IMR-90 (cell line): ENCODE data around the gene PTPRN2. TPM values are rescaled to one million over a fixed set of nuclear protein-coding genes. Genes with fewer than 3 reads are reported as not detected.

Experiments used
- ATAC-seq: fragments of 200-7000 bp; cut with Tn5 transposase; 2 replicates; pipeline ENCODE4 v1.9.1; 2020; ENCODE audit warnings: low read depth, mild to moderate bottlenecking, moderate library complexity
- BruUV-seq: library from RNA; stranded (reverse); fragments of 400-500 nt; replicated peaks from 2 replicates; lab custom pipeline; 2021; lab: Mats Ljungman, UMichigan
- CTCF ChIA-PET: fragments of 300-600 bp; formaldehyde crosslinking; extraction: SDS; loops from one replicate; lab custom pipeline; 2021; ENCODE audit warnings: antibody characterized with exemption; lab: Yijun Ruan, JAX
- POLR2A ChIA-PET: fragments of 300-600 bp; sonication (Branson Sonifier 250); formaldehyde crosslinking; loops from one replicate; lab custom pipeline; 2022; ENCODE audit warnings: antibody characterized with exemption; ENCODE audit not compliant: unreplicated experiment; lab: Charles Lee
- DNase-seq: peaks from one replicate; pipeline ENCODE4 v3.0.0; 2013
- H2AFZ ChIP-seq: replicated peaks from 2 replicates; pipeline ENCODE3; 2013; ENCODE audit warnings: low read length, mild to moderate bottlenecking; ENCODE audit not compliant: poor library complexity
- H2AK5ac ChIP-seq: 2 replicates; pipeline ENCODE4 v1.6.1; 2013; ENCODE audit warnings: low read depth, low read length, inconsistent platforms
- H2AK9ac ChIP-seq: replicated peaks from 2 replicates; pipeline ENCODE3; 2013; ENCODE audit warnings: mild to moderate bottlenecking, low read depth, low read length, moderate library complexity; ENCODE audit not compliant: poor library complexity
- H2BK120ac ChIP-seq: 2 replicates; pipeline ENCODE4 v1.6.1; 2013; ENCODE audit warnings: low read depth, low read length, inconsistent platforms
- H2BK15ac ChIP-seq: 3 replicates; pipeline ENCODE4 v1.6.1; 2013; ENCODE audit warnings: low read depth, low read length, inconsistent platforms
- H2BK20ac ChIP-seq: 2 replicates; pipeline ENCODE4 v1.6.1; 2013; ENCODE audit warnings: low read depth, mild to moderate bottlenecking, inconsistent platforms, low read length, moderate library complexity
- H2BK5ac ChIP-seq: 2 replicates; pipeline ENCODE4 v1.6.1; 2013; ENCODE audit warnings: mild to moderate bottlenecking, low read depth, low read length, inconsistent platforms; ENCODE audit not compliant: poor library complexity, severe bottlenecking
- H3K14ac ChIP-seq: replicated peaks from 2 replicates; pipeline ENCODE4 v1.6.1; 2013; ENCODE audit warnings: low read depth, low read length, inconsistent platforms
- H3K18ac ChIP-seq: 2 replicates; pipeline ENCODE4 v1.6.1; 2013; ENCODE audit warnings: low read depth, low read length, control low read depth
- H3K23ac ChIP-seq: 2 replicates; pipeline ENCODE4 v1.6.1; 2013; ENCODE audit warnings: low read depth, low read length, inconsistent platforms
- H3K27ac ChIP-seq: 2 replicates; pipeline ENCODE4 v1.5.1; 2013; ENCODE audit warnings: mild to moderate bottlenecking, control low read depth, low read length; ENCODE audit not compliant: insufficient read depth
- H3K27me3 ChIP-seq: 2 replicates; pipeline ENCODE4 v1.6.1; 2013; ENCODE audit warnings: low read length; ENCODE audit not compliant: control insufficient read depth, insufficient read depth
- H3K36me3 ChIP-seq: 2 replicates; pipeline ENCODE4 v1.6.1; 2013; ENCODE audit warnings: low read length, mixed read lengths; ENCODE audit not compliant: control insufficient read depth, insufficient read depth
- H3K4ac ChIP-seq: 2 replicates; pipeline ENCODE4 v1.6.1; 2013; ENCODE audit warnings: low read depth, low read length, inconsistent platforms
- H3K4me1 ChIP-seq: 2 replicates; pipeline ENCODE4 v1.6.1; 2013; ENCODE audit warnings: low read length, mixed read lengths; ENCODE audit not compliant: control insufficient read depth, insufficient read depth
- H3K4me2 ChIP-seq: 2 replicates; pipeline ENCODE4 v1.6.1; 2013; ENCODE audit warnings: low read depth, mild to moderate bottlenecking, control low read depth, low read length, moderate library complexity
- H3K4me3 ChIP-seq: 2 replicates; pipeline ENCODE4 v1.5.1; 2013; ENCODE audit warnings: low read depth, mild to moderate bottlenecking, control low read depth, low read length, moderate library complexity; ENCODE audit not compliant: insufficient read depth
- H3K56ac ChIP-seq: 2 replicates; pipeline ENCODE4 v1.6.1; 2013; ENCODE audit warnings: low read length, inconsistent platforms; ENCODE audit not compliant: insufficient read depth; ENCODE audit errors: extremely low read depth
- H3K79me1 ChIP-seq, 2 experiments: 2 replicates each; pipeline ENCODE4 v1.6.1; 2013; ENCODE audit warnings: low read length in 2 of 2, inconsistent platforms in 1 of 2, low read depth in 1 of 2
- H3K9ac ChIP-seq: 2 replicates; pipeline ENCODE4 v1.6.1; 2013; ENCODE audit warnings: low read depth, low read length, control low read depth
- H3K9me1 ChIP-seq: 2 replicates; pipeline ENCODE4 v1.6.1; 2013; ENCODE audit warnings: low read length, inconsistent platforms; ENCODE audit not compliant: insufficient read depth
- H3K9me3 ChIP-seq: 2 replicates; pipeline ENCODE4 v1.6.1; 2013; ENCODE audit warnings: low read length; ENCODE audit not compliant: control insufficient read depth, insufficient read depth
- H4K20me1 ChIP-seq: 2 replicates; pipeline ENCODE4 v1.6.1; 2013; ENCODE audit warnings: low read length, inconsistent platforms; ENCODE audit not compliant: insufficient read depth
- H4K5ac ChIP-seq: 2 replicates; pipeline ENCODE4 v1.6.1; 2013; ENCODE audit warnings: mild to moderate bottlenecking, low read depth, low read length, control low read depth
- H4K8ac ChIP-seq, 2 experiments: 2 replicates each; pipeline ENCODE4 v1.6.1; 2013; ENCODE audit warnings: low read depth in 2 of 2, low read length in 2 of 2, control low read depth in 1 of 2, inconsistent platforms in 1 of 2
- H4K91ac ChIP-seq: 2 replicates; pipeline ENCODE4 v1.6.1; 2013; ENCODE audit warnings: low read depth, low read length, inconsistent platforms; ENCODE audit not compliant: insufficient read depth
- BHLHE40 ChIP-seq: fragments of 150-350 bp; IDR thresholded peaks from 2 replicates; pipeline ENCODE4 v1.6.1; 2016; ENCODE audit warnings: mild to moderate bottlenecking, low read depth, low read length
- ELK1 ChIP-seq: fragments of 150-350 bp; IDR thresholded peaks from 2 replicates; pipeline ENCODE4 v1.6.1; 2016; ENCODE audit warnings: low read depth, mild to moderate bottlenecking, low read length, moderate library complexity, borderline replicate concordance
- MAZ ChIP-seq: IDR thresholded peaks from 2 replicates; pipeline ENCODE4 v1.6.1; 2012; ENCODE audit warnings: low read depth, mild to moderate bottlenecking, low read length, improper control_type of control experiment, moderate library complexity, borderline replicate concordance
- NFE2L2 ChIP-seq: fragments of 150-350 bp; IDR thresholded peaks from 2 replicates; pipeline ENCODE4 v1.6.1; 2016; ENCODE audit warnings: low read depth, mild to moderate bottlenecking, low read length
- POLR2A ChIP-seq: IDR thresholded peaks from 2 replicates; pipeline ENCODE4 v1.6.1; 2012; ENCODE audit warnings: mild to moderate bottlenecking, low read depth, low read length
- RAD21 ChIP-seq: IDR thresholded peaks from 2 replicates; pipeline ENCODE4 v1.6.1; 2012; ENCODE audit warnings: low read length, improper control_type of control experiment
- RCOR1 ChIP-seq: IDR thresholded peaks from 2 replicates; pipeline ENCODE4 v1.6.1; 2012; ENCODE audit warnings: mild to moderate bottlenecking, low read length, improper control_type of control experiment; ENCODE audit not compliant: insufficient replicate concordance
- RFX5 ChIP-seq: IDR thresholded peaks from 2 replicates; pipeline ENCODE4 v1.8.0; 2012; ENCODE audit warnings: low read depth, mild to moderate bottlenecking, low read length, moderate library complexity
- USF2 ChIP-seq: fragments of 150-350 bp; IDR thresholded peaks from 2 replicates; pipeline ENCODE4 v1.6.1; 2017; ENCODE audit warnings: mild to moderate bottlenecking, antibody characterized with exemption, low read length, low read depth
- WGBS, 2 experiments: methylation state at CpG; one replicate each; pipeline versions ENCODE4 v1.1.5 to v1.1.7; 2013; ENCODE audit warnings: missing lambda C conversion rate in 2 of 2; ENCODE audit not compliant: insufficient read length in 1 of 2; ENCODE audit errors: extremely low coverage in 2 of 2; 5-methylcytosine and 5-hydroxymethylcytosine counted together
- dilution Hi-C: fragments of 300-500 bp; cut with HindIII; formaldehyde crosslinking; loops from one replicate; pipeline ENCODE4 v1.14.3; 2018; ENCODE audit warnings: low sequenced_read_pairs; ENCODE audit not compliant: unreplicated experiment
- in situ Hi-C: fragments of 300-500 bp; cut with MboI; formaldehyde crosslinking; loops from 3 replicates; pipeline ENCODE4 v1.14.3; 2019; ENCODE audit warnings: low sequenced_read_pairs, inconsistent platforms, mixed read lengths
- intact Hi-C: fragments of 100-400 bp; cut with micrococcal nuclease; formaldehyde crosslinking; loops from 2 replicates; pipeline ENCODE4 v1.10.0; 2022
- polyA plus RNA-seq, 3 experiments: library from polyadenylated mRNA; depleted of rRNA; stranded (reverse); fragments of >200 nt; gene quantifications; 2 replicates each; pipeline ENCODE4 v1.2.3, GENCODE V29; 2012; ENCODE audit warnings: low replicate concordance in 1 of 3
- total RNA-seq: library from RNA; depleted of rRNA; stranded (reverse); fragments of >200 nt; gene quantifications from 2 replicates; pipeline ENCODE4 v1.2.3, GENCODE V29; 2012

PTPRN2 gene
- total and polyA plus RNA-seq, 2 of the 4 experiments (the other 2 are of a cell fraction): 0.03 TPM; not detected in 1

- no peak for TF ChIP-seq MAZ
- no peak for TF ChIP-seq NFE2L2
- no peak for TF ChIP-seq BHLHE40
- TF ChIP-seq POLR2A: no peak
- no peak for TF ChIP-seq RFX5
- no peak for TF ChIP-seq RAD21
- no peak for TF ChIP-seq USF2
- no peak for TF ChIP-seq RCOR1
- no peak for TF ChIP-seq ELK1
- Histone ChIP-seq H3K18ac (no peak overlapping the region), H3K14ac (no peak overlapping the region), H4K91ac (no peak overlapping the region), H3K4me1 (no peaks in the 10 kb centered on the region), H3K36me3 (no peaks in the 10 kb centered on the region), H3K23ac (no peak overlapping the region), H2BK120ac (no peak overlapping the region), H3K79me1 (no peaks in the 10 kb centered on the region), H2AK9ac (no peak overlapping the region), H3K27ac (no peak overlapping the region), H3K9me1 (no peaks in the 10 kb centered on the region), H2AFZ (no peak overlapping the region), H2BK5ac (no peak overlapping the region), H2BK15ac (no peak overlapping the region), H3K4ac (no peak overlapping the region), H3K9me3 (peaks cover 45% of the 10 kb centered on the region), H3K4me3 (no peak overlapping the region), H2AK5ac (no peak overlapping the region), H4K5ac (no peak overlapping the region), H2BK20ac (no peak overlapping the region), H4K20me1 (no peaks in the 10 kb centered on the region), H4K8ac (no peak overlapping the region), H3K9ac (no peak overlapping the region), H3K27me3 (no peaks in the 10 kb centered on the region), H3K4me2 (no peak overlapping the region), H3K56ac (no peak overlapping the region)
- ATAC-seq: no peak
- ChIA-PET POLR2A (no interaction called here), CTCF (no interaction called here)
- WGBS, 2 experiments: 20% methylated on average over 1 of the region's 16 CpGs; no CpG with 5 or more reads in 1 of the 2 experiments
- DNase-seq: no peak
- dilution Hi-C loops: no loop called here
- in situ Hi-C loops: no loop called here
- intact Hi-C loops: no loop called here
- BruUV-seq: no TSS peak
Observed at GRCh38 chr7:157923903-157924630, 663.6 kb downstream of the PTPRN2 start.
